HepG2 (cell line): ENCODE results near the gene FLRT2. TPM values are rescaled to one million over a fixed set of nuclear protein-coding genes. Genes with fewer than 3 reads are reported as not detected.

Source experiments
- ATAC-seq: fragments of 200-7000 bp; cut with Tn5 transposase; 3 replicates; pipeline ENCODE4 v1.9.1; 2020; ENCODE audit warnings: mild to moderate bottlenecking, moderate library complexity
- BruUV-seq: library from RNA; stranded (reverse); fragments of 400-500 nt; replicated peaks from 2 replicates; lab custom pipeline; 2021; lab: Mats Ljungman, UMichigan
- CTCF ChIA-PET: fragments of 300-600 bp; formaldehyde crosslinking; extraction: SDS; loops from one replicate; lab custom pipeline; 2021; ENCODE audit warnings: low total read pairs, inconsistent platforms, low intra/inter-chr PET ratio; lab: Yijun Ruan, JAX
- POLR2A ChIA-PET: fragments of 350-600 bp; sonication (Branson Sonifier 250); formaldehyde crosslinking; loops from one replicate; lab custom pipeline; 2020; ENCODE audit warnings: antibody characterized with exemption, inconsistent platforms; lab: Yijun Ruan, JAX
- DNase-seq: peaks from one replicate; pipeline ENCODE4 v3.0.0-alpha.2; 2015; ENCODE audit warnings: low spot score
- FAIRE-seq: peaks from 3 replicates; lab custom pipeline; 2011; peaks lifted over from hg19 to GRCh38; lab: Jason Lieb, UNC
- H2AFZ ChIP-seq: one replicate; pipeline ENCODE4 v1.6.1; 2011; ENCODE audit warnings: low read length, inconsistent platforms
- H3K27ac ChIP-seq: fragments of 300-600 bp; 3 replicates; pipeline ENCODE4 v1.8.0; 2011; ENCODE audit warnings: mixed run types, mild to moderate bottlenecking, mixed read lengths, low read length, inconsistent platforms; ENCODE audit not compliant: insufficient read depth; ENCODE audit errors: extremely low read length
- H3K27me3 ChIP-seq, 2 experiments: fragments of 200-600 bp in 1 of 2; 2 replicates in 1 of 2; 3 replicates in 1 of 2; pipeline versions ENCODE4 v1.6.0 to v1.8.0; 2011; ENCODE audit warnings: low read length in 2 of 2, mild to moderate bottlenecking in 2 of 2, moderate library complexity in 2 of 2, inconsistent platforms in 1 of 2; ENCODE audit not compliant: insufficient read depth in 2 of 2, control insufficient read depth in 1 of 2
- H3K36me3 ChIP-seq, 2 experiments: fragments of 200-600 bp in 1 of 2; replicated peaks in 1 of 2; 2 replicates in 1 of 2; 3 replicates in 1 of 2; pipeline versions ENCODE4 v1.5.1 to v1.8.0; 2011; ENCODE audit warnings: low read length in 2 of 2, inconsistent platforms in 1 of 2; ENCODE audit not compliant: insufficient read depth in 2 of 2, control insufficient read depth in 1 of 2
- H3K4me1 ChIP-seq: 2 replicates; pipeline ENCODE4 v1.5.1; 2012; ENCODE audit warnings: low read length, inconsistent platforms; ENCODE audit not compliant: insufficient read depth
- H3K4me2 ChIP-seq: 2 replicates; pipeline ENCODE4 v1.6.0; 2011; ENCODE audit warnings: low read depth, low read length, inconsistent platforms
- H3K4me3 ChIP-seq, 3 experiments: fragments of 200-600 bp in 1 of 3; sonication (generic), shearing (Covaris generic) in 1 of 3; replicated peaks in 1 of 3; 2 replicates each; pipeline ENCODE4 v1.5.1; 2011 to 2016; ENCODE audit warnings: low read length in 3 of 3, inconsistent platforms in 2 of 3, low read depth in 2 of 3, mild to moderate bottlenecking in 2 of 3, control low read depth in 1 of 3, mixed read lengths in 1 of 3; ENCODE audit not compliant: insufficient read depth in 1 of 3
- H3K79me2 ChIP-seq: one replicate; pipeline ENCODE4 v1.6.1; 2011; ENCODE audit warnings: low read length, inconsistent platforms; ENCODE audit not compliant: insufficient read depth
- H3K9ac ChIP-seq: 2 replicates; pipeline ENCODE4 v1.6.0; 2011; ENCODE audit warnings: mild to moderate bottlenecking, low read depth, low read length, inconsistent platforms; ENCODE audit not compliant: insufficient read depth
- H3K9me3 ChIP-seq: 2 replicates; pipeline ENCODE4 v1.5.1; 2012; ENCODE audit warnings: mild to moderate bottlenecking, low read length
- H4K20me1 ChIP-seq: 2 replicates; pipeline ENCODE4 v1.6.0; 2011; ENCODE audit warnings: inconsistent platforms, mild to moderate bottlenecking, low read length, moderate library complexity; ENCODE audit not compliant: insufficient read depth
- CERS6 ChIP-seq: sonication (generic); formaldehyde crosslinking; IDR thresholded peaks from 2 replicates; pipeline ENCODE4 v1.5.0; 2020; ENCODE audit warnings: missing genetic modification reagents
- FOXP4 ChIP-seq: sonication (generic); formaldehyde crosslinking; IDR thresholded peaks from 2 replicates; pipeline ENCODE4 v1.4.0; 2020; ENCODE audit warnings: missing genetic modification reagents
- LCORL ChIP-seq, 2 experiments: fragments of 450-650 bp in 1 of 2; sonication (generic) in 1 of 2; formaldehyde crosslinking in 1 of 2; IDR thresholded peaks; 2 replicates each; pipeline versions ENCODE4 v1.5.0 to v1.6.1; 2017 to 2020; ENCODE audit warnings: antibody characterized with exemption in 1 of 2, missing genetic modification reagents in 1 of 2
- MNT ChIP-seq: fragments of 450-650 bp; IDR thresholded peaks from 2 replicates; pipeline ENCODE4 v1.6.1; 2016
- RXRB ChIP-seq: IDR thresholded peaks from 2 replicates; pipeline ENCODE4 v1.6.1; 2016; ENCODE audit warnings: borderline replicate concordance, missing genetic modification reagents, missing compliant biosample characterization
- ZNF24 ChIP-seq: fragments of 450-650 bp; IDR thresholded peaks from 2 replicates; pipeline ENCODE4 v1.6.1; 2017; ENCODE audit warnings: antibody characterized with exemption, mild to moderate bottlenecking
- ZNF512B ChIP-seq: sonication (generic); formaldehyde crosslinking; IDR thresholded peaks from 2 replicates; pipeline ENCODE4 v1.5.1; 2020; ENCODE audit warnings: missing genetic modification reagents, mild to moderate bottlenecking, borderline replicate concordance
- ZNF747 ChIP-seq: sonication (generic); formaldehyde crosslinking; IDR thresholded peaks from 2 replicates; pipeline ENCODE4 v1.8.1; 2023; ENCODE audit warnings: missing genetic modification reagents, mild to moderate bottlenecking, borderline replicate concordance
- ZSCAN9 ChIP-seq: IDR thresholded peaks from 2 replicates; pipeline ENCODE4 v1.6.1; 2016; ENCODE audit warnings: borderline replicate concordance
- whole genome bisulfite sequencing: methylation state at CpG from one replicate; pipeline ENCODE4 v1.1.6; 2017; ENCODE audit warnings: low lambda C conversion rate; 5-methylcytosine and 5-hydroxymethylcytosine counted together
- in situ Hi-C: cut with HindIII; loops from 2 replicates; pipeline ENCODE4 v1.10.0; 2017; ENCODE audit warnings: low pct_unique_long_range_greater_than_20kb; ENCODE audit not compliant: extremely low pct_ligation_motif_present
- intact Hi-C: fragments of 100-400 bp; cut with micrococcal nuclease; formaldehyde crosslinking; loops from one replicate; pipeline ENCODE4 v1.10.0; 2022; ENCODE audit not compliant: unreplicated experiment
- polyA plus RNA-seq, 8 experiments: library from polyadenylated mRNA; depleted of rRNA in 3 of 8; stranded (reverse) in 7 of 8; unstranded in 1 of 8; fragments of >200 nt; fragmentation: Illumina TruSeq in 4 of 8; extraction: Trizol in 4 of 8; gene quantifications; 2 replicates each; pipeline versions ENCODE4 v1.2.1 to v1.2.3, GENCODE V29; 2011 to 2016; ENCODE audit warnings: low read depth in 4 of 8, missing spikeins in 1 of 8, mixed read lengths in 1 of 8; ENCODE audit not compliant: insufficient read depth in 1 of 8
- total RNA-seq, 5 experiments: library from RNA; depleted of rRNA; stranded (reverse); fragments of >200 nt; fragmentation: Illumina TruSeq; extraction: Trizol; gene quantifications; 2 replicates each; pipeline ENCODE4 v1.2.3, GENCODE V29; 2016; ENCODE audit warnings: low read depth in 1 of 5

The FLRT2 gene
- total and polyA plus RNA-seq, 2 of the 13 experiments (the other 11 are each of a cell fraction or from before 2014, with no cell fraction given) = not detected

GRCh38 chr14:85607651-85608081 lies 77.7 kb downstream of the FLRT2 start:
- POLR2A ChIA-PET = no interaction called here
- no peaks in the 10 kb centered on the region for H4K20me1 ChIP-seq
- TF ChIP-seq ZNF747 (CRISPR knock-in tag) (no peak), ZSCAN9 (CRISPR knock-in tag) (no peak), RXRB (CRISPR knock-in tag) (no peak), ZNF512B (no peak), MNT (no peak), FOXP4 (no peak), LCORL (IDR thresholded peaks at IDR 0.05) (no peak), LCORL (CRISPR knock-in tag; IDR thresholded peaks at IDR 0.05) (no peak), ZNF24 (no peak), CERS6 (CRISPR knock-in tag) (no peak)
- TF ChIP-seq, all 625 proteins: peak for 0
- WGBS = 31% methylated on average over 3 of the region's 3 CpGs
- FAIRE-seq = no peak
- intact Hi-C loops = no loop called here
- H2AFZ ChIP-seq = no peak overlapping the region
- BruUV-seq = no TSS peak
- no peak for DNase-seq
- no peaks in the 10 kb centered on the region for H3K79me2 ChIP-seq
- H3K36me3 ChIP-seq = no peaks in the 10 kb centered on the region
- no peaks in the 10 kb centered on the region for H3K4me1 ChIP-seq
- no peak overlapping the region for H3K4me3 ChIP-seq
- H3K4me2 ChIP-seq = no peak overlapping the region
- CTCF ChIA-PET = no interaction called here
- in situ Hi-C loops = no loop called here
- H3K9me3 ChIP-seq = peaks cover 62% of the 10 kb centered on the region
- no peak overlapping the region for H3K27ac ChIP-seq
- H3K27me3 ChIP-seq = no peaks in the 10 kb centered on the region
- ATAC-seq = no peak
- H3K9ac ChIP-seq = no peak overlapping the region
